Measurements from ENCODE around the gene E2F6. TPM values are rescaled to one million over a fixed set of nuclear protein-coding genes. Genes with fewer than 3 reads are reported as not detected.

Gene E2F6
- total RNA-seq, 1 experiment from 2014 or later, result 21.8 TPM

DNA sequence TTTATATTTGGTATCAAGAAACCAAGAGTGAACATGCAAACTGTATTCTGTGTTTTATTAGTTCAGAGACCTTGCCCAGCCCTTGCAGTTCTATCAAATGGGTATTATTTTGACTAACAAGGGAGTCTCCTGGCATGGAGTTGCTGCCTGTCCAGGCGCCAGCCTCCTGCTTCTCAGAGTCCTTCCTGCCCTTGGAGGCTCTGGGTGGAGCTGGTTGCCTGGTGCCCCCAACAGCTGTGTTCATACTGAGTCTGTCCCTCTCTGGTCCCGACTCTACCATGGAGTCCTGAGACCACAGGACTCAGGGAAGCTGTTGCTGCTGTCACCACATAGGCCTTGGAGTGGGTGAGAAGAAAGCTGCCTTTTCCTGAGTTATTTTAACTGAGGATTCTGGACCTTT lies 41.6 kb upstream of the E2F6 start:
- peaks cover 0 to 8% of the 10 kb centered on the region in 2 experiments; a peak in 2 of 4 replicates for H3K4me1 Mint-ChIP-seq
- Histone ChIP-seq H3K79me1 (ENCODE audit: insufficient read depth, low read depth, low read length, poor library complexity, severe bottlenecking) (no peaks in the 10 kb centered on the region), H2BK15ac (ENCODE audit: low read depth, low read length) (no peak overlapping the region), H4K8ac (replicated peaks; ENCODE audit: insufficient read length, low read depth, low read length) (no peak overlapping the region), H3K9ac (ENCODE audit: extremely low read depth, insufficient read length, low read length) (no peak overlapping the region), H3K23ac (ENCODE audit: insufficient read length, low read depth, low read length) (no peak overlapping the region), H2BK120ac (ENCODE audit: low read depth, low read length, poor library complexity, severe bottlenecking) (no peak overlapping the region), H4K20me1 (ENCODE audit: control insufficient read depth, insufficient read depth, insufficient read length) (no peaks in the 10 kb centered on the region), H2BK20ac (ENCODE audit: low read depth, low read length, poor library complexity, severe bottlenecking) (no peak overlapping the region), H3K27ac (ENCODE audit: insufficient read length, low read depth, low read length) (no peak overlapping the region), H2AK5ac (ENCODE audit: insufficient read length, low read length) (no peak overlapping the region), H3K23me2 (ENCODE audit: insufficient read length, low read depth, low read length, poor library complexity, severe bottlenecking) (no peaks in the 10 kb centered on the region), H3K4me1 (ENCODE audit: insufficient read depth, low read length) (peaks cover 2% of the 10 kb centered on the region; the same call in 1 of the 2 replicates), H3K4ac (ENCODE audit: low read depth, low read length) (no peak overlapping the region), H3K27me3 (ENCODE audit: insufficient read depth, low read length) (no peaks in the 10 kb centered on the region), H3K18ac (ENCODE audit: insufficient read length, low read depth, low read length) (no peak overlapping the region), H3K9me3 (ENCODE audit: control insufficient read depth, low read depth, low read length) (no peaks in the 10 kb centered on the region), H4K5ac (ENCODE audit: insufficient read length, low read depth, low read length) (no peak overlapping the region), H4K91ac (ENCODE audit: insufficient read length, low read depth, low read length) (no peak overlapping the region), H3K14ac (ENCODE audit: insufficient read depth, low read length) (peak overlapping the region; percentile 33; the same call in 1 of the 2 replicates), H3K4me2 (ENCODE audit: insufficient read depth, insufficient read length, low read length) (no peak overlapping the region), H2AFZ (ENCODE audit: low read length) (no peak overlapping the region), H3K56ac (ENCODE audit: insufficient read length, low read depth, low read length) (no peak overlapping the region), H2BK12ac (ENCODE audit: insufficient read length, low read depth, low read length) (no peak overlapping the region), H3T11ph (ENCODE audit: low read length) (no peak overlapping the region), H2BK5ac (ENCODE audit: insufficient read length, low read length) (no peak overlapping the region), H3K79me2 (ENCODE audit: insufficient read depth, low read length) (peaks cover 4% of the 10 kb centered on the region; the same call in 1 of the 2 replicates)
- no peak overlapping the region for H3K27ac Mint-ChIP-seq
- H3K9me3 Mint-ChIP-seq, result peaks cover 7 to 9% of the 10 kb centered on the region in 2 experiments; a peak in 4 of 5 replicates
- no peak overlapping the region for H3K4me3 Mint-ChIP-seq
- TF ChIP-seq CTCF (conservative IDR thresholded peaks at IDR 0.05), result no peak
- no peaks in the 10 kb centered on the region for H3K27me3 Mint-ChIP-seq (ENCODE audit: low read depth)
- DNase-seq, result no peak
- no CpG with 5 or more reads among the region's 2 CpGs for WGBS (ENCODE audit: extremely low coverage, insufficient read length, low lambda C conversion rate)
- peaks cover 0 to 11% (median 10%) of the 10 kb centered on the region in 3 experiments; a peak in 5 of 7 replicates for H3K36me3 Mint-ChIP-seq (ENCODE audit: insufficient read depth in 1 of 3, low read depth in 3 of 3)

All from H9 (cell line).